Effector CD8-positive, alpha-beta T cell (primary cell): Measurements from ENCODE around the gene MDFI.

Source experiments
- DNase-seq: peaks from one replicate; lab custom pipeline; 2025; lab: John Stamatoyannopoulos, UW

Gene MDFI

GRCh38 chr6:41672816-41673703, 34.8 kb downstream of the MDFI start:
- no peak for DNase-seq

DNA sequence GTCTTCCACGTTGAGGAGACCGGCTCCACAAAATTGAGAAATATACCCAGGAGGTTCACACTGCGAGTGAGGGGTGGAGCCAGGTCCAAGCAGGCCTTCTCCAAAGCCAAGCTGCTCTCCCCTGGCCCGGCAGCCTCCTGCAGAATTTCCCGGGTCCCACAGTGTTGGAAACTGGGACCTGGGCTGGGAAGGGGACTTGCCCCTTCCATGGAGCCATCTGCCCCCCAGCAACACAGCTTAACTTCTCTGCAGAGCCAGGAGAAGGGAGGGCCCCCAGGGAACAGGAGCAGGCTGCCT, 35.4 kb downstream of the MDFI start:
- DNase-seq, result no peak

- no peak for DNase-seq
Observed at GRCh38 chr6:41674231-41675000, 36.1 kb downstream of the MDFI start.

GRCh38 chr6:41675176-41675775, 37.0 kb downstream of the MDFI start:
- no peak for DNase-seq

DNA sequence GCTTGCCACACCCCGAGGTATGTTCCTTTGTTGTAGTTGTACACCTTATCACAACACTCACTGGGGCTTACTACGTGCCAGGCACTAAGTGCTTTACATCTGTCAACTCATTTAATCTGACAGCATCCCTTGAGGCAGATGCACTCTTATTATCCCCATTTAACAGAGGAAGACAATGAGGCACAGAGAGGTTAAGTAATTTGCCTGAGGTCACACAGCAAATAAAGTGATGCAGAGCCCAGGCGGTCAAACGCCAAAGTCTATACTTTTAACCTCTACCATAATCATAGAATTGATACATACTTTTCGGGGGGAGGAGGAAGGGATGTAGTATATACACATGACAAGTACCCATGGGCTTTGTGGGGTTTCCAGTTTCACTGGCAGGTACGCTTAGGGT, 37.7 kb downstream of the MDFI start:
- DNase-seq, result no peak

GRCh38 chr6:41676431-41676830, 38.2 kb downstream of the MDFI start:
- DNase-seq, result no peak

DNA sequence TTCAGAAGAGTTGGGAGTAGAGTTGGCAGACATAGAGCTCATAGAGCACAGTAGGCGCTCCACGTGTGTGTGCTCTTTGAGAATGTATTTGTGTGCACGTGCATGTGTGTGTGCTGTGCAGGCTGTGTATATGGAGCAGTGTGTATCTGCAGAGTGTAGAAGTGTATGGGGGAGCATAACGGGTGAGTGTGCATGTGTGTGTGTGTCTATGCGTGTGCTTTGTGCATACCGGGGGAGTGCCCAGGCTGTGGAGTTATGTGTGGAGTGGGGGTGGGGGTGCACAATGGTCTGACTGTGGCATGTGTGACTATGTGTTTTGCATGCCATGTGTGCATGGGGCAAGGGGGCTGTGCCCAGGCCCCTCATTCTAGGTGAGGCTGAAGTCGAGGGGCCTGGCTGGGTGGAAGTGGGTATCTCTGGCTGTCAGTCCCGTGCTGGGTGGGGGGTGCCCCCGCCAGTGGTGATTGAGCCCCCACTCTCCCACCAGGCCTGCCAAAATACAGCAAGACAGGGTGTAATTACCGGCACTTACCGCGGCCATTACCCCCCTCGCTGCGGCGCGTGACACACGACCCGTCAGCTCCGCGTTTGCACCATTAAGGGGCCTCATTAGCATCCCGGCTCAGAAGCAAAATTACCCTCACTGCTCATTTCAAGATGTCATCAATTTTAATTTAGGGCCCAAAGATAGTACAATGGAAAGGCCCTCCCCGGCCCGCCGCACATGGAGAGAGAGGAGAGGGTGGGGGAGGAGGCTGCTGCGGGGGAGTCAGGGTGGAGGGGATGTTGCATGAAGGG, 39.1 kb downstream of the MDFI start:
- no peak for DNase-seq

DNA sequence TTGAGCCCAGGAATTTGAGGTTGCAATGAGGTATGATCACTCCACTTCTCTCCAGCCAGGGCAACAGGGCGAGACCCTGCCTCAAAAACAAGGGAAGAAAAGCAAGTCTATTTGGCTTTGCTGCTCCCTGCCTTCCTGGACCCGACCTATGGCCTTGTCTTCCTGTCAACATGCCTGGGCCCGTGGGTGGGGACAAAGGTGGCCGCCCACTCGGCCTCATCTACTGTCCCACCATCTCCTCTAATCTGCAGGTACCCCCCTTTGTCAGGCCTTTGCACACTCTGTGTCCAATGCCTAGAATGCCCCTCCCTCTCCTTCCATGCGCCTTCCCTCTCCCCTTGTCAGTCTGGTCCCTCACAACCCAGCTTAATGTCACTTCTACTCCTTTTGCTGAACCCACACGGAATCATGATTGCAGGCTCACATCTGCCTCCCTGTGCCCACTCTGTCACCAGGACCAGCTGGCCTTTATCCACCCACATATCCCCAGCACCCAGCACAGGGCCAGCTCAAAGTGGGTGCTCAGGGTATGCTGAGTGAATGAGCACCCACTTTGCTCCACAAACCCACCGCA, 40.3 kb downstream of the MDFI start:
- no peak for DNase-seq

DNA sequence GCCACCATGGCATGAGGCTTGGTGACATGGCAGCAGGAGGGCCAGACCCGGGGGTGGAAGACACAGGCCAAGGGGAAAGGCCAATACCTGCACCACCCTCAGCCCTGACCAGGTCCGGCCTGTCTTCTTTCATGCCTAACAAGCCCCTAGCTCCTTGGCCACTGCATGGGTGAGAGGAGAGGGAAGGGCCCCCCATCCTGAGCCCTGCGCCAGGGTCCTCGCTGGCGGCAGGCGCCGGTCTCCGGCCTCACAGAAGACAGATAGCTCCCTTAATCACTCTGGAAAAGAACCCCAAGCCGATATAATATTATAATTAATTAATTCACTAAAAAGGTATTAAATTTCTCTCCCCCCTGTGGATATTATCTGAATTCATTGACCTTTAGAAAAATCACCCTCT, 41.4 kb downstream of the MDFI start:
- no peak for DNase-seq

- DNase-seq, result no peak
Observed at GRCh38 chr6:41680182-41680965, 42.1 kb downstream of the MDFI start.

DNA sequence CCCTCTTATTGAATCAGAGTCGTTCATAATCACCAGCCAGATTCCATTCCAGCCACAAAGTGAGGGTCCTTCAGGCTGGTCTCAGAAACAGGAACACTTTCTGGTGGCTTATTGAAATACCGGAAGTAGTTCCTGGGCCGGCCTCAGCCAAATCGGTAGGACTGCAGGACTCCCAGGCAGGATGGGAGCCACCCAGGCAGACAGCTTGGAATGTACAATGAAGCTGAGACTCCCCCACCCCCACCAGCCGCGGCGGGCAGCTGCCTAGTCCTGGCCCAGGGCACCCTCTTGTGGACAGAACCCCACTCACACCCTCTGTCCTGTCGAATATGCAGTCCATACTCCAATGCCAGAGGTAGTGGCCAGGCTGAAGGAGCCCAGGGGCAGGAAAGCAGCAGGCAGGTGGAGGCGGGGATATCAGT, 43.8 kb downstream of the MDFI start:
- peak; percentile 46 for DNase-seq

GRCh38 chr6:41682497-41683272, 44.4 kb downstream of the MDFI start:
- no peak for DNase-seq

GRCh38 chr6:41683273-41683522, 44.9 kb downstream of the MDFI start:
- no peak for DNase-seq

GRCh38 chr6:41683523-41684310, 45.4 kb downstream of the MDFI start:
- peak; percentile 56 for DNase-seq

- no peak for DNase-seq
Observed at GRCh38 chr6:41684311-41685180, 46.3 kb downstream of the MDFI start.

DNA sequence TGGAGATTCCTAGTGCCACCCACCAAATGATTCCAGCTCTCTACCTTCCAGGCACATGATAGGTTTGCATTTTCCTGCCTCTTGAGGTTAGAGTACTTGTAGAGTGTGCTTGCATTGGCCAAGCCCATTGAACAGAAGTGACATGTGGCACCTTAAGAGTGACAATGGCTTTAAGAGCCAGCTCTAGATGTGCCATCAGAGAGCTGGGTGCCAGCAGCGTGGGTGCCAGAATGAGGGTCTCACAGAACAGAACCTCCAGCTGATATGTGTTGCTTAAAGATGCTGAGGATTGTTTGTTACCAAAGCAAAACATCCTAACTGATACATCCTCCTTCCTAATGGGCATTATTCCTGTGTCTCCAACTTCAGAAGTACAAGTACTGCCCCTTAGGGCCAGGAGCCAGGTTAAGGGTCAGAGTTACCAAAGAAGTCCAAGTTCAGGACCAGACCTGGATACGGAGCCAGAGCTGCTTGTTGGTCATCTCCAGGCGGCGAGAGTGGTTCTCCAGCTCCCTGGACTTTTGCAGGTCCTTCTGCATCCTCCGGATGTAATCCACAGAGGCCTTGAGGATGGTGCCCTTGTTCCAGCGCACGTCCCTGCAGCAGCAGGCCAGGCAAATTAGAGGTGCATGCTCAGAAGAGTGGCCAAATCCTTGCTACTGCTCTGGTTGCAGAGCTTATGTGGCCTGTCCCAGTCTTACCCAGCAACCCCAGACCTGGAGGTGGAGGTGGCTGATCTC, 47.5 kb downstream of the MDFI start:
- no peak for DNase-seq

GRCh38 chr6:41687501-41688175, 49.4 kb downstream of the MDFI start:
- DNase-seq, result no peak
